Measurements from ENCODE around the gene BUB1B. TPM values are rescaled to one million over a fixed set of nuclear protein-coding genes. Genes with fewer than 3 reads are reported as not detected.

BUB1B gene
- total RNA-seq, 1 donor from 2014 or later: not detected

- H3K27me3 ChIP-seq: no peaks in the 10 kb centered on the region
- intact Hi-C loops (cut with DNase I): no loop called here
- H3K4me3 ChIP-seq: no peak overlapping the region
Observed at GRCh38 chr15:40270246-40270995, 109.6 kb downstream of the BUB1B start.

More at GRCh38 chr15:40270246-40270995, 109.6 kb downstream of the BUB1B start:
- no peak for DNase-seq (ENCODE audit: low spot score in 2 of 2)
- no peak overlapping the region for H3K27ac ChIP-seq
- no peaks in the 10 kb centered on the region for H3K36me3 ChIP-seq
- H3K4me1 ChIP-seq: no peaks in the 10 kb centered on the region
- H3K9me3 ChIP-seq: no peaks in the 10 kb centered on the region
- TF ChIP-seq CTCF (IDR thresholded peaks at IDR 0.05): no peak

Other genes starting within 250 kb of the BUB1B start
- 99.1 TPM for gene GPR176, start 240.8 kb upstream of the BUB1B start, total RNA-seq
- gene EIF2AK4, start 227.0 kb upstream of the BUB1B start, total RNA-seq: 26.8 TPM
- gene SRP14, start 121.9 kb upstream of the BUB1B start, total RNA-seq: 365 TPM
- gene BMF, start 52.2 kb upstream of the BUB1B start, total RNA-seq: 2.2 TPM
- not detected for gene PAK6, start 78.0 kb downstream of the BUB1B start, total RNA-seq
- not detected for gene ANKRD63, start 122.0 kb downstream of the BUB1B start, total RNA-seq
- 6.9 TPM for gene PLCB2, start 146.9 kb downstream of the BUB1B start, total RNA-seq
- gene INAFM2, start 162.6 kb downstream of the BUB1B start, total RNA-seq: 69.8 TPM
- 55.8 TPM for gene CCDC9B, start 179.9 kb downstream of the BUB1B start, total RNA-seq
- gene PHGR1, start 190.0 kb downstream of the BUB1B start, total RNA-seq: not detected
- 0.32 TPM for gene DISP2, start 197.2 kb downstream of the BUB1B start, total RNA-seq
- 5.1 TPM for gene KNSTRN, start 221.7 kb downstream of the BUB1B start, total RNA-seq
- gene IVD, start 244.7 kb downstream of the BUB1B start, total RNA-seq: 39.5 TPM

All from ascending aorta (tissue), 2 donors.